ENCODE measurements around the gene QSOX1.

DNA sequence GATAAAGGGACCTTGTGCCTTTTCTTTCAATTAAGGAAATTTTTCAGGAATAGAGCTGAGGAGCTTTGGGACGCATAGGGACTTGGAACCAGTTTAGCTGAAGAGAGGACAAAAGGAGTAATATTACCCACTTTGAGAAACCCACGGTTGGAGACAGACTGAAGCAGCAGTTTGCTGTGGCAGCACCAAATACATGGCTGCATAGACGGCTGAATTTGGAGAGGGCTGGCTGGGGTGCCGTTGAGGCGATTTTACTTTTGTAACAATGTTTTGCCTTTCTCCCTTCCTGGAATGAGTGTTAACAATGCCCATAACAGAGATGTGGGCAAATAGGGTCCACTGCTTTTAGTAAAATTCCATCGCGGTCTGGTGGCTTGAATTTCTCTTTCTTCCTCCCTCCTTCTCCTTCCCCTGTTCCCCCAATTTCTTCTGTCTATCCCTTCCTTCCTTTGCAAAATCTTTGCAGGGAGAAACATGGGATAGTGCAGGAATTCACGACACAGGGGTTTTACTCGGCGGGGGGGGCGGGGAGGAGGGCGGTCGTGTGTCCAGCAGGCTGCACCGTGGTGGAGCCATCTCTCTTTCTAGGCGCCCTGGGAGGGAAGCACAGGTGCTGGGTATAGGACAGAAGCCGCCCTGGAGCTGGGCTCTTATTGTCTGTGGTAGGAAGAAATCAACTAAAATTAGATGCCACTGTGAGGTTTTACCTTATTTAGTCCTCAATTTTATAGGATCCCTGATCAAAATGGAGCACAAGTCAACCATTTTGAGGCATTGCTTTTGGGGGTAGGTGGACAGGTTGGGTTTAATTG lies 82.2 kb downstream of the QSOX1 start:
- TF ChIP-seq EZH2 (IDR thresholded peaks at IDR 0.05; ENCODE audit: low read length, unreplicated experiment) = no peak
- TF ChIP-seq, protein P1, sequence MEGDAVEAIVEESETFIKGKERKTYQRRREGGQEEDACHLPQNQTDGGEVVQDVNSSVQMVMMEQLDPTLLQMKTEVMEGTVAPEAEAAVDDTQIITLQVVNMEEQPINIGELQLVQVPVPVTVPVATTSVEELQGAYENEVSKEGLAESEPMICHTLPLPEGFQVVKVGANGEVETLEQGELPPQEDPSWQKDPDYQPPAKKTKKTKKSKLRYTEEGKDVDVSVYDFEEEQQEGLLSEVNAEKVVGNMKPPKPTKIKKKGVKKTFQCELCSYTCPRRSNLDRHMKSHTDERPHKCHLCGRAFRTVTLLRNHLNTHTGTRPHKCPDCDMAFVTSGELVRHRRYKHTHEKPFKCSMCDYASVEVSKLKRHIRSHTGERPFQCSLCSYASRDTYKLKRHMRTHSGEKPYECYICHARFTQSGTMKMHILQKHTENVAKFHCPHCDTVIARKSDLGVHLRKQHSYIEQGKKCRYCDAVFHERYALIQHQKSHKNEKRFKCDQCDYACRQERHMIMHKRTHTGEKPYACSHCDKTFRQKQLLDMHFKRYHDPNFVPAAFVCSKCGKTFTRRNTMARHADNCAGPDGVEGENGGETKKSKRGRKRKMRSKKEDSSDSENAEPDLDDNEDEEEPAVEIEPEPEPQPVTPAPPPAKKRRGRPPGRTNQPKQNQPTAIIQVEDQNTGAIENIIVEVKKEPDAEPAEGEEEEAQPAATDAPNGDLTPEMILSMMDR (conservative IDR thresholded peaks at IDR 0.05; ENCODE audit: low read depth, low read length) = no peak
- no peak for TF ChIP-seq EZH2phosphoT487 (IDR thresholded peaks at IDR 0.05; ENCODE audit: borderline replicate concordance, low read length)

Measured in PC-3 (cell line).